GM12878 (cell line): ENCODE data around the gene POMT1. TPM values are rescaled to one million over a fixed set of nuclear protein-coding genes. Genes with fewer than 3 reads are reported as not detected.

Experiments used
- BACH1 ChIP-seq: fragments of 450-650 bp; IDR thresholded peaks from 2 replicates; pipeline ENCODE4 v1.6.1; 2017; ENCODE audit warnings: mild to moderate bottlenecking, borderline replicate concordance
- CBX3 ChIP-seq: fragments of 200-600 bp; sonication (generic); IDR thresholded peaks from 2 replicates; pipeline ENCODE4 v1.6.1; 2016; ENCODE audit warnings: low read depth, borderline replicate concordance
- CREB1 ChIP-seq: IDR thresholded peaks from 2 replicates; pipeline ENCODE4 v1.6.1; 2012; ENCODE audit warnings: low read depth, mild to moderate bottlenecking, inconsistent platforms
- E4F1 ChIP-seq: fragments of 450-650 bp; IDR thresholded peaks from 2 replicates; pipeline ENCODE4 v1.6.1; 2018; ENCODE audit warnings: borderline replicate concordance, mild to moderate bottlenecking; ENCODE audit not compliant: partially characterized antibody
- LARP7 ChIP-seq: fragments of 450-650 bp; IDR thresholded peaks from 2 replicates; pipeline ENCODE4 v1.6.1; 2017; ENCODE audit warnings: mild to moderate bottlenecking
- NBN ChIP-seq: fragments of 450-650 bp; IDR thresholded peaks from 2 replicates; pipeline ENCODE4 v1.6.1; 2016
- NFYB ChIP-seq: IDR thresholded peaks from 2 replicates; pipeline ENCODE4 v1.6.1; 2011; ENCODE audit warnings: low read depth, mild to moderate bottlenecking, low read length, improper control_type of control experiment, moderate library complexity; ENCODE audit not compliant: insufficient read depth
- POLR2A ChIP-seq: IDR thresholded peaks from 2 replicates; pipeline ENCODE4 v1.6.1; 2011; ENCODE audit warnings: low read depth, mild to moderate bottlenecking, low read length
- POLR2AphosphoS5 ChIP-seq: IDR thresholded peaks from 2 replicates; pipeline ENCODE4 v1.6.1; 2011; ENCODE audit warnings: mild to moderate bottlenecking, low read length, inconsistent platforms
- SREBF2 ChIP-seq: IDR thresholded peaks from 2 replicates; pipeline ENCODE4 v1.6.1; 2012; ENCODE audit warnings: mild to moderate bottlenecking, low read length
- TCF7 ChIP-seq: IDR thresholded peaks from 2 replicates; pipeline ENCODE4 v1.6.1; 2014; ENCODE audit warnings: antibody characterized with exemption, borderline replicate concordance
- USF2 ChIP-seq: IDR thresholded peaks from 2 replicates; pipeline ENCODE4 v1.6.1; 2011; ENCODE audit warnings: low read depth, low read length, improper control_type of control experiment, borderline replicate concordance
- polyA plus RNA-seq, 11 experiments: library from polyadenylated mRNA; depleted of rRNA in 4 of 11; unstranded in 6 of 11; stranded (reverse) in 5 of 11; fragments of >200 nt; fragmentation: Nextera tagmentation in 4 of 11; fragmentation: Illumina TruSeq in 1 of 11; extraction: Ambion mirVana in 4 of 11; extraction: Trizol in 1 of 11; gene quantifications; 1 replicate in 1 of 11; 2 replicates in 10 of 11; pipeline versions ENCODE4 v1.2.1 to v1.2.3, GENCODE V29; 2011 to 2016; ENCODE audit warnings: inconsistent platforms in 2 of 11, missing spikeins in 2 of 11, low read depth in 1 of 11
- total RNA-seq, 4 experiments: library from RNA; depleted of rRNA in 3 of 4; stranded (reverse); fragments of >200 nt in 3 of 4; fragmentation: Illumina TruSeq in 1 of 4; extraction: Trizol in 1 of 4; gene quantifications; 2 replicates each; pipeline versions ENCODE4 v1.2.1 to v1.2.3, GENCODE V29; 2013 to 2021
- TF ChIP-seq, protein P1 (sequence below): fragments of 450-650 bp; IDR thresholded peaks from 2 replicates; pipeline ENCODE4 v1.6.1; 2017; ENCODE audit warnings: mild to moderate bottlenecking, moderate library complexity

POMT1 gene
- total and polyA plus RNA-seq, 10 of the 15 experiments (the other 5 are each of a cell fraction or from before 2014, with no cell fraction given): 1.2 to 19.2 (median 12.6) TPM

- TF ChIP-seq E4F1 (no peak), POLR2AphosphoS5 (no peak), BACH1 (no peak), USF2 (no peak), SREBF2 (no peak), CBX3 (no peak), TCF7 (no peak), CREB1 (no peak), POLR2A (no peak), NBN (no peak), LARP7 (no peak), NFYB (no peak)
- TF ChIP-seq, protein P1, sequence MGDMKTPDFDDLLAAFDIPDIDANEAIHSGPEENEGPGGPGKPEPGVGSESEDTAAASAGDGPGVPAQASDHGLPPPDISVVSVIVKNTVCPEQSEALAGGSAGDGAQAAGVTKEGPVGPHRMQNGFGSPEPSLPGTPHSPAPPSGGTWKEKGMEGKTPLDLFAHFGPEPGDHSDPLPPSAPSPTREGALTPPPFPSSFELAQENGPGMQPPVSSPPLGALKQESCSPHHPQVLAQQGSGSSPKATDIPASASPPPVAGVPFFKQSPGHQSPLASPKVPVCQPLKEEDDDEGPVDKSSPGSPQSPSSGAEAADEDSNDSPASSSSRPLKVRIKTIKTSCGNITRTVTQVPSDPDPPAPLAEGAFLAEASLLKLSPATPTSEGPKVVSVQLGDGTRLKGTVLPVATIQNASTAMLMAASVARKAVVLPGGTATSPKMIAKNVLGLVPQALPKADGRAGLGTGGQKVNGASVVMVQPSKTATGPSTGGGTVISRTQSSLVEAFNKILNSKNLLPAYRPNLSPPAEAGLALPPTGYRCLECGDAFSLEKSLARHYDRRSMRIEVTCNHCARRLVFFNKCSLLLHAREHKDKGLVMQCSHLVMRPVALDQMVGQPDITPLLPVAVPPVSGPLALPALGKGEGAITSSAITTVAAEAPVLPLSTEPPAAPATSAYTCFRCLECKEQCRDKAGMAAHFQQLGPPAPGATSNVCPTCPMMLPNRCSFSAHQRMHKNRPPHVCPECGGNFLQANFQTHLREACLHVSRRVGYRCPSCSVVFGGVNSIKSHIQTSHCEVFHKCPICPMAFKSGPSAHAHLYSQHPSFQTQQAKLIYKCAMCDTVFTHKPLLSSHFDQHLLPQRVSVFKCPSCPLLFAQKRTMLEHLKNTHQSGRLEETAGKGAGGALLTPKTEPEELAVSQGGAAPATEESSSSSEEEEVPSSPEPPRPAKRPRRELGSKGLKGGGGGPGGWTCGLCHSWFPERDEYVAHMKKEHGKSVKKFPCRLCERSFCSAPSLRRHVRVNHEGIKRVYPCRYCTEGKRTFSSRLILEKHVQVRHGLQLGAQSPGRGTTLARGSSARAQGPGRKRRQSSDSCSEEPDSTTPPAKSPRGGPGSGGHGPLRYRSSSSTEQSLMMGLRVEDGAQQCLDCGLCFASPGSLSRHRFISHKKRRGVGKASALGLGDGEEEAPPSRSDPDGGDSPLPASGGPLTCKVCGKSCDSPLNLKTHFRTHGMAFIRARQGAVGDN: no peak
Measured at GRCh38 chr9:131518553-131518952, 15.8 kb downstream of the POMT1 start (continued).
